GM21447 (cell line): ENCODE results near the gene IRAK2.
"Not testable (repeated sequence)": the region's sequence is repeated elsewhere in the genome, so short reads cannot be mapped to it uniquely, and the experiment has no call there.

ENCODE experiments used
- ATAC-seq: cut with Tn5 transposase; IDR thresholded peaks from one replicate; pipeline ENCODE4 v1.9.1; 2021; ENCODE audit not compliant: unreplicated experiment

The IRAK2 gene

DNA sequence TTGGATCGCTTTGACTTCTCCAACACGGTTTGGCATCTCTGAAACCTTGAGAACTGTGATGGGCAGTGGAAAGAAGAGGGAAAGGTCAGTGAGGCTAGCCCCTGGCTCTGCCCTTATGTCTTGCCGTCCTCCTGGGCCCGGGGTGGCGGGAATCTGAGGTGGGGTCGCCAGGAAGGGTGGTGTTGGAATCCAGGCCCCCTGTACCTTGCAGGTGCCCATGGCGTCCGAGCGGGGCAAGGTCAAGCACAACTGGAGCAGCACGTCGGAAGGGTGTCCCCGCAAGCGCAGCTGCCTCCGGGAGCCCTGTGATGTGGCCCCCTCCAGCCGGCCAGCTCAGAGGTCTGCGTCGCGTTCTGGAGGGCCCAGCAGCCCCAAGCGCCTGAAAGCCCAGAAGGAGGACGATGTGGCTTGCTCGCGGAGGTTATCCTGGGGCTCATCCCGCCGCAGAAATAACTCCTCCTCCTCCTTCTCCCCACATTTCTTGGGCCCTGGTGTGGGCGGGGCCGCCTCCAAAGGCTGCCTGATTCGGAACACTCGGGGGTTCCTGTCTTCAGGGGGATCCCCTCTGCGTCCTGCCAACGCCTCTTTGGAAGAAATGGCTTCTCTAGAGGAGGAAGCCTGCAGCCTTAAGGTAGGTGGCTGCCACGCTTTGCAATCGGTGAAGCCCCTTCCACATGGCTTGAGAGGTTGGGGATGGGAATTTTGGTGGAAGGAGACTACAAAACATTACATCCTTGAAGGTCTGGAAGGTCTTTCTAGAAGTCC, 84.4 kb downstream of the IRAK2 start:
- peak; percentile 33 for ATAC-seq

DNA sequence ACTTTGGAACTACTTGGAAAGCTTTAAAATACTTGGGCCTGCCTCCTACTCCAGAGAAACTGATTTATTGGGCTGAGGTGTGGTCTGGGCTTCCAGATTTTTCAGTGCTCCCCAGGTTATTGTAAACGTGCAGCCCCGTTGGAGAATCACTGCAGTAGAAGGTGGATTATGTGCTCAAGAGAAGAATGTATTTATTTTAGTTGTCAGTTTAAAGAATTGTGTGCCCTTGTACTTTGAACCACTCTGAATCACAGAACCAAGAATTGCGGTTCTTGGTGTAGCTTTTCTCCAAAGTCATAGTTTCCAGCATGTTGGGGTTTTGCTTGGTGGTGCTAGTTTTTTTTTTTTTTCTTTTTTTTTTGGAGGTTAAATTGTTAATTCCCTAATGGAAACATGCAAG, 85.1 kb downstream of the IRAK2 start:
- ATAC-seq: no peak

DNA sequence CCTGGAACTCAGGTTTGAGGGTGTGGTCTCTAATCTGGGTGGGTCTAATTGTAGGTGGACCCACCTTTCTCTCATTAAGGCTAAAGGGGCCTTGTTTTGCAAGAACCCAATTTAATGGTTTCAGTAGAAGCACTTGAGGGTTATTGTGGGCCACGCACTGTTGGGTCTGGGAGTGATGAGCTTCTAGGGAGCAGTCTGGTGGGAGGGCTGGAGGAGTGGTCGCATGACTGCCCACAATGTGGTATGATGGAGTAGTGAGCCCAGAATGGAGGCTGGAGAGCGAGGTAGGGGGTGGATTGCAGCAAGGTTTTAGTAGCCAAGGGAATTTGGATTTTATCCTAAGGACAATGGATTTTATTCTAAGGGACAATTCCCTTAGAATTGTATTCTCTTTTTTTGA, 86.3 kb downstream of the IRAK2 start:
- ATAC-seq: no peak

DNA sequence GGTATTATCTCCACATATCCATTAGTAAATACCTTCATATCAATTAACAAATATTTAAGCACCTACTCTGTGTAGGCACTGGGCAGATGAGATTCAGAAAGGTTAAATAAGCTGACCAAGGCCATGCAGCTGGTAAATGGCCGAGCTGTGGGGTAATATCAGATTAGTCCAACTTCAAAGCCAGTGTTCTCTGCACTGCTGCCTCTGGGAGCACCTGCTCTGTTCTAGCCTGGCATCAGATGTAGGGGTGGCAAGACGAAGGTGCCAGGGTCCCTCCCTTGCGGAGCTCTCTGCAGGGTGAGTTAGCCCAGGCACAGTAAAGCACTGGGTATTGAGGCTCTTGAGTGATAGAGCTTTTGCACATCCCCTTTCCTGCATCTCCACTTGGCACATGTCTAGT, 89.0 kb downstream of the IRAK2 start:
- ATAC-seq: no peak

DNA sequence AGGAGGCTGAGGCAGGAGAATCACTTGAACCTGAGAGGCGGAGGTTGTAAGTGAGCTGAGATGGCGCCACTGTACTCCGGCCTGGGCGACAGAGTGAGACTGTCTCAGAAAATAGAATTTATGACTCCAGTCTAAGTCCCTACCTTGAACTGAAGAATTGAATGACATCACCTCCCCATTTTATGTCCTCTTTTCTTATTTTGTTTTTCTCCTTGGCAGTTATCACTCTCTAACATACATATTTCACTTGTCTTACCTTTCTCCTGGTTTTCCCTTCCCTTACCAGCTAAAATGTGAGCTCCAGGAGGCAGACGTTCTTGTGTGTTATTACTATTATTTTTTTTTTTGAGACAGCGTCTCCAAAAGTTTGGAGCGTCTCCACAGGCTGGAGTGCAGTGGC, 91.1 kb downstream of the IRAK2 start:
- no peak for ATAC-seq

DNA sequence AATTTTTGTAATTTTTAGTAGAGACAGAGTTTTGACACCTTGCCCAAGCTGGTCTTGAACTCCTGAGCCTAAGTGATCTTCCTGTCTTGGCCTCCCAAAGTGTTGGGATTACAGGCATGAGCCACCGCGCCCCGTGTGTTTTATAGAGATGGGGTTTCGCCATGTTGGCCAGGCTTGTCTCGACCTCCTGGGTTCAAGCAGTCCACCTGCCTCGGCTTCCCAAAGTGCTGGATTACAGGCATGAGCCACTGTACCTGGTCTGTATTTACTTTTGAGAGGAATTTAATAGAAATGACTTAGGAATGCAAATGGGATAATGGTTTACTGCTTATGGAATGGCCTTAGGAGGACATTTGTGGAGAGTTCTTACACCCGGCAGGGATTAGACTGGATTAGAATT, 94.3 kb downstream of the IRAK2 start:
- no peak for ATAC-seq

DNA sequence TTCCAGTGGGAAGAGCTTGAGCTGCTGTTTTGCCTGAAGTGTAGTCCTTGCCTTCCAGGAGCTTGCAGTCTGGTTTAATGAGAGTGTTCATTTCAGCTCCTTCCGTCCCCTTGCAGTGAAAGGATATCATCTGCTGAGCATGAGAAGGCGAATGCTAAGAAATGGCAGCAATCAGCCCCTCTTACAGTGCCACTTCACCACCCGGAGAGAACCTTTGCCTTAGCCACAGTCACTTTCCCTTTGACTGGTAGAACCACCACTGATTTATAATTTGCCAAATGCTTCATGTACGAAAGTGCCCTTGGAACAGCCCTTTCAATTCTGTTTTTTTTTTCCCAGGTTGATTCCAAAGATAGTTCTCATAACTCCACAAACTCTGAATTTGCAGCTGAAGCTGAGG, 95.1 kb downstream of the IRAK2 start:
- no peak for ATAC-seq

DNA sequence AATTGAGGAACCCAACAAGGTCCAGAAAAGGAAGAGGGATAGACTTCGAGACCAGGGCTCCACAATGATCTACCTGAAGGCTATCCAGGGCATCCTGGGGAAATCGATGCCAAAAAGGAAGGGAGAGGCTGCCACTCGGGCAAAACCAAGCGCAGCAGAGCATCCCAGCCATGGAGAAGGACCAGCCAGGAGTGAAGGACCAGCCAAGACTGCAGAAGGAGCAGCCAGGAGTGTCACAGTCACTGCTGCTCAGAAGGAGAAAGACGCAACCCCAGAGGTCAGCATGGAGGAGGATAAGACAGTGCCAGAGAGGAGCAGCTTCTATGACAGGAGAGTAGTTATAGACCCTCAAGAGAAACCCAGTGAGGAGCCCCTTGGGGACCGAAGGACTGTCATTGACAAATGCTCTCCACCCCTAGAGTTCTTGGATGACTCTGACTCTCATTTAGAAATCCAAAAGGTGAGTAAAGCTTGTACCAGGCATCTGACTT, 95.5 kb downstream of the IRAK2 start:
- no peak for ATAC-seq

DNA sequence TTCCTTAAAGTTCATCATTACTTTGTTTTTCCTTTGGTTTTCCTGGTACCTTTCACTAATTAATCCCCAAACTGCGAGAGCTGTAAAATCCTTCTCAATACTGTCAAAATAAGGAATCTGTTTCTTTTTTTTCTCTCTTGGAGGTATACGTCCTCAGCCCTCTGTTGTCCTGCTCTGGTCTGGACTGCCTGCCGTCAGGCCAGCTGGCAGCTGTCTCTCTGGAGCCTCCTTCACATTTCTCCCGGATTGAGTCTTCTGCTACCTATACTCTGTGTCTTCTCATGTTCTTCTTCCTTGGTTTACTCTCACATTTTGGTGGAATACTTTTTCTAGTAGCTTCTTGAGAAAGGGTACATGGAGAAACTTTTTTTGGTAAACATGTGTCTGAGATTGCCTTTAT, 97.3 kb downstream of the IRAK2 start:
- ATAC-seq: no peak

DNA sequence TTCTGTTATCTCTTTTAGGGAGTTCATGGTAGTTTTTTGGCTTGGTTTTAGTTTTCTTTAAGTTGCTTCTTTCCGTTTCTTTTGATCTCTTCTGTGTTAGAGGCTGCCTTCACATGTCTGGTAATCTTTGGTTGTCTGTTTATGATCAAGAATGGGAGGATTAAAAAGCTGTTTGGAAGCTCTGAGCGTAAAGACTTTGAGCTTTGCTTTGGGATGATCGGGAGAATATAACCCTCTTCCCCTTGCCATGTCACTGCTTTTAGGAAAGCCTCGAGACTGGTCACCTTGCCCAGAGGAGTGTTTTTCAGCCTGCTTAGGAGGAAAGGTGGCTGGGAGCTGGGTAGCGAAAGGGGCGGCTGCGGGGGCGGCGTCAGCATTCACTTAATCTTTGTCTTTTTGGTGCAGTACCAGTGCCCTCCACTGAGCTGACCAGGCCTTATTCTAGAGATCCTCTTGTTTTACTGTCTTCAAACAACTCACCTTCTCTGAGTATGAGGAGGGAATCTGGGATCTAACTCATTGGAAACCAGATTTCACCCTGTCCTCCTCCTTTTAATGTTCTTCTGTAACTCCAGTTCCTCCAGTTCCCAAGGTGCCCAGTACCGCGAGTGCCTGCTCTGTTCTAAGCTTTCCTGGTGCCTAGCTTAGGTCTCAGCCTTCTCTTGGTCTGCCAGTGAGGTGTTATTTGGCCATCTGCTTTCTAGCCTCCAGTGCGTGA, 99.1 kb downstream of the IRAK2 start:
- ATAC-seq: no peak

DNA sequence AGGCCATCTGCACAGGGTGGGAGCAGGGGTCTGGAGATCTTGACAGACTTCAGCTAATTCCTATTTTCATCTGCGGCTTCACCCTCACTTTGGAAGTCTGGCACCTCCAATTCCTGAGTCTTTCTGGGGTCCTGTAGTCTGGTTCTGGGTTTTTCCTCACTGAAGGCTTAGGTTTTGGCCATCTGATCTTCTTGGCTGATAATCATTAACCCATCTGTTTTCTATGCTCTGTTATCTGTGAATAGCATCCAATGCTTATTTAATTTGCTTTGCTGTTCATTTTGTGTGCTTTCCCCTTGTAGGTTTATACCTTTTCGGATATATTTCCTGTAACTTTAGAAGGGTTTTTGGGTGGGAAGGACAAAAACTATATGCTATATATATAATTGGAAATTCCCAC, 101.1 kb downstream of the IRAK2 start:
- no peak for ATAC-seq

DNA sequence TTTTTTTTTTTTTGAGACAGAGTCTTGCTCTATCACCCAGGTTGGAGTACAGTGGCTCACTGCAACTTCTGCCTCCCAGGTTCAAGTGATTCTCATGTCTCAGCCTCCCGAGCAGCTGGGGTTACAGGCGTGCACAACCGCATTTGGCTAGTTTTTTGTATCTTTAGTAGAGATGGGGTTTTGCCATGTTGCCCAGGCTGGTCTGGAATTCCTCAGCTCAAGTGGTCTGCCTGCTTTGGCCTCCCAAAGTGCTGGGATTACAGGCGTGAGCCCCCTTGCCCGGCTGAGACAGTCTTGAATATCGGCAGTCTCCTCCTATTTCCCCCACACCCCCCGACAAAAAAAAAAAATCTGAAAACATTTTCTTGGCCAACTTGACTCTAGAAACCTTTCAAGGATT, 102.2 kb downstream of the IRAK2 start:
- ATAC-seq: not testable (repeated sequence)

DNA sequence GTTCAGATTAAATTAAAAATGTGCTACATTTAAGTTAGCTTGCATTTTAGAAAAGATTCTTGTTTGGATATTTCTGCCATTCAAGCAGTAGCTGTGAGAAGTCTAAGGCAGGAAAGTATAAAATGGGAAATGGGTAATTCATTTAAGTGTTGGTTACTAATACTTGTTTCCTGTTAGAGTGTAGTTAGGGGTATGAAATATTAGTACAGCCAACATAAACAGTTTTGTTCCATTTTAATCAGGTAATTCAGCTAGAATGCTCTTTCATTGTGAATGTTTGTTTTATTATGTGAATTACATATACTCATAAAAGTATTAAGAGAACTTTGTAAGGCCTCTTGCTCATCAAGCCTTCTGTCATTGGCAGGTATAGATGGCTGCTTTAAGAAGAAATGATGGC, 103.4 kb downstream of the IRAK2 start:
- ATAC-seq: no peak

DNA sequence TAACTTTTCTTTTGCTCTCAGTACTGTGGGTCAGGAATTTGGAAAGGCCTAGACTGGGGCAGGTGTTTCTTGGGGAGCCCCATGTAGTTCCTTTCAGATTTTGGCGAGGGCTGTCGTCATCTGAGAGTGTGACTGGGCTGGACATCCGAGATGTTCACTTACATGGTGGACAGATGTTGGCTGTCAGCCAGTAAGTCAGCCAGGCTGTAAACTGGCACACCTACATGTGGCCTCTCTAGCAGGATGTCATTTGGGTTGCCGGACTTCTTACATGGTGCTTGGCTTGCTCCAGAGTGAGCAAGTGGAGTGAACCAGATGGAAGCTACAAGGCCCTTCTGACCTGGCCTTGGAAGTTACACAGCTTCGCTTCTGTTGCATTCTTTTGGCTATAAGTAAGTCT, 104.2 kb downstream of the IRAK2 start:
- no peak for ATAC-seq

DNA sequence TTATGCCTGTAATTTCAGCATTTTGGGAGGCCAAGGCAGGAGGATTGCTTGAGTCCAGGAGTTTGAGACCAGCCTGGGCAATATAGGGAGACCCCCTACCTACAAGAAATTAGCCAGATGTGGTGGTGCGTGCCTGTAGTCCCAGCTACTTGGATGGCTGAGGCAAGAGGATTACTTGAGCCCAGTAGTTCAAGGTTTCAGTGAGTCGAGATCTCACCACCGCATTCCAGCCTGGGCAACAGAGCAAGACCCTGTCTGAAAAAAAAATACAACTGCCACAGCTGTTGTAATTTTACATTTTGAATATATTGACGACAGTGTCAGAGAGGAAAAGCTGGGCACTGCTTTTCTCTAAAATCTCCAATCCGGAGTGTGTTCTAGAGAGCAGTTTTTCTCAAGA, 104.7 kb downstream of the IRAK2 start:
- no peak for ATAC-seq

DNA sequence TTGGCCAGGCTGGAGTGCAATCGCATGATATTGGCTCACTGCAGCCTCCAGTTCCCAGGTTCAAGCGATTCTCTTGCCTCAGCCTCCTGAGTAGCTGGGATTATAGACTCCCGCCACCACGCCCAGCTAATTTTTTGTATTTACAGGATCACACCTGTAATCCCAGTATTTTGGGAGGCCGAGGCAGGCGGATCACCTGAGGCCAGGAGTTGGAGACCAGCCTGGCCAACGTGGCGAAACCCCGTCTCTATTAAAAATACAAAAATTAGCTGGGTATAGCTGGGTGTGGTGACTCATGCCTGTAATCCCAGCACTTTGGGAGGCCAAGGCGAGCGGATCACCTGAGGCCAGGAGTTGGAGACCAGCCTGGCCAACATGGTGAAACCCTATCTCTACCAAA, 107.8 kb downstream of the IRAK2 start:
- ATAC-seq: not testable (repeated sequence)

DNA sequence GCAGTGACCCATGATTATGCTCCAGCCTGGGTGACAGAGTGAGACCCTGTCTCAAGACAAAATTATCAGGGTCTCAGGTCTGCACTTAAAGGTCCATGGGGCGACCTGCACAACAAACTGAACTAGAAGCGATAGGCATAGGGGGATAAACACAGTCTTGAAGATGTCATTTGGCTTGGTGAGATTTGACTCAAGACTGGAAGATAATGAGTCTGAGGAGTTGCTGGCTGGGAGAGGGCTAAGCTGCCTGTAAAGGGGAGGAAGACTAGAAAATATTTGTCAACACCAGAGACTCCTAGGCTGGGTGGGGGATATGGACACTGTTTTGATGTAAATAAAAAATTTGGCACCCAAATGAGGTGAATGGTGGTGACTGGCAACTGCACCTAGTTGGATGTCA, 108.3 kb downstream of the IRAK2 start:
- ATAC-seq: no peak

DNA sequence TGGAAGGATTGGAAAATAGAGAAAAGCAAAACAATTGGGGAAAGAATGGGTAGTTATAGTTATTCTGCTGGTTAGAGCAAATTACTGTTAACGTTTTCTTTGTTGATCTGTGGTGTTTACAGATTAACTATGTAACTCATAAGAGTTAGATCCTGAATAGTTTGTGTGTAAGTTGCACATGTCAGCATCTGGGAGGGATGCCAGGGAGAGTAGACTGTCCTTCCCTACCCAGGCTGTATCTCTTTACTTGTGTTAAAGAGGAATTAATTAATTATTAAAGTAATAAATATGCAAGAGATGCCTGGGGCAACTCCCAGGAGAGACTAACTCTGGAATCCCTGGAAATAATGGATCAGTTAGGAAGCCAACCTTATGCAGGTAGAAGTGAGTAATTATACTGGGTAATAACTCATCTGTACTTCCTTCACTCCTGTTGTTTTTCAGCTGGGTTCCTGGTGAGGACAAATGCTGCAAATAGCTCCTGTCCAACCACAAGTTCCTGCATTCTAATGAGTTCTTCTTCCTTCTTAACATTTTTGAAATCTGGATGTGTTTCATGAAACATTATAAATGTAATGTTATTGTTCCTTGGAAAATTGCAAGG, 109.1 kb downstream of the IRAK2 start:
- ATAC-seq: no peak

DNA sequence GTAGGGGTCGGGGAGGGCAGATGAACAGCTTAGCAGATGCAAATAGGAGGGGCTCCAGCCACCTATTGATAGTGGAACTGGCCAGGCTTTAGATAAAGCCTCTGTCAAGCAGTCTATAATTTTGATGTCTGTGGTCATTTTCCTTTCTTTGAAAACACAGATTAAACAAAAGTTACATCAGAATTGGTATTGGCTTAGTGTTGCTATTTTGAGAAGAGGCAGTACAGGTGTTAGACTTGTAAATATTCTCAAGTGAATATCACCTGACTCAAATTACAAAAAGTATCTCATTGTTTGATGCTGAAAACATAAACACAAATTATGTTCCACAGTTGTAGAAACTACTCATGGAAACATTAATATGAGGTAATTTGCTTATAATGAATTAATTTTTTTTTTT, 109.9 kb downstream of the IRAK2 start:
- no peak for ATAC-seq

DNA sequence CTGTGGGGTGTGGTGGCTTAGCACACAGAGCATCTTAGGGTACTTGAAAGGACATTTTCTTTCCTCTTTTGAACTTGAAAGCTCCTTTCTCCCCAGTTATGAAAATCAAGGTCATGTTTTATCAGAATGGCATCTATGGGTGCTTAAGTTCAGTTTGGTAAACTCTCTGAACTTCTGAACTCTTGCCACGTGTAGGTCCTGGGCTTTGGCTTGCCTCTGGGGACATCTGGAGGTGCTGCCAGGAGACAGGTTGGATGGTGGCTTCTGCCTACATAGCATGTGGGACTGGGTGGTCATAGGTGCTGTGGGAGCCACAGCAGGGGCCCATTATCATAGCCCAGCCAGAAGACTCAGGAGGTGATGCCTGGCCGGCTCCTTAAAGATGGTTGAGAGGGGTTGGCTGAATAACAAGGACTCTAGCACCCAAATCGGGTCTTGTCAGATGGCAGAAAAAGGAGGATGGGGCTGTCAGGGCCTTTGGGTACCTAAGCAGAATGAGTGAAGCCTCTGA, 112.5 kb downstream of the IRAK2 start:
- ATAC-seq: no peak

DNA sequence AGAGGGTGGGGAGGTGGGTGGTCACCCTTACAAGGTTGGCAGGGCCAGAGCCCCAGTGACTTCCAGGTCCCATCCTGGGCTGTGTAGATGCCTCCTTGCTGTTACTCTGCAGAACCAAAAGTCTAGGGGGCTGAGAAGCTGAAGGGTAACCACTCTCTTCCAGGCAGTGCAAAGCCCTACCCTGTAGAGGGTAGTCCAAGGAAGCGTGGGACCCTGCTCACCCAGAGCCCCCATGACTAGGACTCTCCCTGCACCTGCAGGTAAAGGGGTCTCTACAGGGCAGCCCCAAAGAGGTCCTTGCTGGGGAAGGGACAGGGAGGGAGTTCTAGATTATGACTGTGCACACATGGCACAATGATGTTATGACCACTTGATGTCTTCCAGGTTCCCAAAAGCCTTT, 113.8 kb downstream of the IRAK2 start:
- no peak for ATAC-seq
